SK-N-SH treated with all-trans-retinoic acid at 6 μM for 48 hours (cell line): ENCODE data around the gene UTRN.

ENCODE experiments used
- ATAC-seq: fragments of 200-7000 bp; cut with Tn5 transposase; 3 replicates; pipeline ENCODE4 v1.9.1; 2020; ENCODE audit warnings: mild to moderate bottlenecking, moderate library complexity
- BACH2 ChIP-seq: fragments of 250-450 bp; sonication (Bioruptor Pico); IDR thresholded peaks from 2 replicates; pipeline ENCODE4 v1.9.0; 2021; ENCODE audit warnings: mild to moderate bottlenecking, borderline replicate concordance
- CSDC2 ChIP-seq: fragments of 250-450 bp; sonication (Bioruptor Pico); IDR thresholded peaks from 2 replicates; pipeline ENCODE4 v1.5.0; 2020; ENCODE audit warnings: mild to moderate bottlenecking, moderate library complexity
- ESRRG ChIP-seq: fragments of 250-450 bp; sonication (Bioruptor Pico); IDR thresholded peaks from 2 replicates; pipeline ENCODE4 v1.6.1; 2021; ENCODE audit warnings: mild to moderate bottlenecking
- GLIS3 ChIP-seq: fragments of 250-450 bp; sonication (Bioruptor Pico); IDR thresholded peaks from 2 replicates; pipeline ENCODE4 v1.5.0; 2020; ENCODE audit warnings: mild to moderate bottlenecking, moderate library complexity
- ISL1 ChIP-seq: fragments of 250-450 bp; sonication (Bioruptor Pico); IDR thresholded peaks from 2 replicates; pipeline ENCODE4 v2.1.2; 2022; ENCODE audit warnings: mild to moderate bottlenecking, moderate library complexity
- OSR1 ChIP-seq: fragments of 250-450 bp; sonication (Bioruptor Pico); IDR thresholded peaks from 2 replicates; pipeline ENCODE4 v1.8.0; 2022; ENCODE audit warnings: moderate library complexity, mild to moderate bottlenecking, inconsistent platforms
- PPARA ChIP-seq: fragments of 250-450 bp; sonication (Bioruptor Pico); IDR thresholded peaks from 2 replicates; pipeline ENCODE4 v1.5.0; 2020; ENCODE audit warnings: mild to moderate bottlenecking, borderline replicate concordance
- SNAI2 ChIP-seq: fragments of 250-450 bp; sonication (Bioruptor Pico); IDR thresholded peaks from 2 replicates; pipeline ENCODE4 v1.5.0; 2020; ENCODE audit warnings: mild to moderate bottlenecking, moderate library complexity
- TOX ChIP-seq: fragments of 250-450 bp; sonication (Bioruptor Pico); IDR thresholded peaks from 2 replicates; pipeline ENCODE4 v1.8.0; 2021; ENCODE audit warnings: mild to moderate bottlenecking, moderate library complexity, borderline replicate concordance
- ZC3H10 ChIP-seq: fragments of 250-450 bp; sonication (Bioruptor Pico); IDR thresholded peaks from 2 replicates; pipeline ENCODE4 v1.5.1; 2021; ENCODE audit warnings: mild to moderate bottlenecking, moderate library complexity
- ZFP3 ChIP-seq: fragments of 250-450 bp; sonication (Bioruptor Pico); IDR thresholded peaks from 2 replicates; pipeline ENCODE4 v1.5.0; 2020; ENCODE audit warnings: mild to moderate bottlenecking, moderate library complexity
- ZFP30 ChIP-seq: fragments of 450-650 bp; formaldehyde crosslinking; IDR thresholded peaks from 2 replicates; pipeline ENCODE4 v1.5.0; 2022; ENCODE audit warnings: mild to moderate bottlenecking, moderate library complexity
- TF ChIP-seq, protein P1 (sequence below): fragments of 250-450 bp; sonication (Bioruptor Pico); IDR thresholded peaks from 2 replicates; pipeline ENCODE4 v1.5.1; 2020; ENCODE audit warnings: low read depth, mild to moderate bottlenecking, moderate library complexity
- TF ChIP-seq, protein P2 (sequence below): fragments of 250-450 bp; sonication (Bioruptor Pico); IDR thresholded peaks from 2 replicates; pipeline ENCODE4 v1.8.0; 2021; ENCODE audit warnings: low read depth, mild to moderate bottlenecking, moderate library complexity, borderline replicate concordance
- TF ChIP-seq, protein P3 (sequence below): fragments of 250-450 bp; sonication (Bioruptor Pico); IDR thresholded peaks from 2 replicates; pipeline ENCODE4 v1.5.0; 2020; ENCODE audit warnings: mild to moderate bottlenecking, moderate library complexity
- TF ChIP-seq, protein P4 (sequence below): fragments of 250-450 bp; sonication (Bioruptor Pico); IDR thresholded peaks from 2 replicates; pipeline ENCODE4 v1.5.1; 2021; ENCODE audit warnings: mild to moderate bottlenecking, moderate library complexity
- TF ChIP-seq, protein P5 (sequence below): fragments of 250-450 bp; sonication (Bioruptor Pico); IDR thresholded peaks from 2 replicates; pipeline ENCODE4 v1.8.0; 2020; ENCODE audit warnings: mild to moderate bottlenecking, moderate library complexity, borderline replicate concordance

The UTRN gene

DNA sequence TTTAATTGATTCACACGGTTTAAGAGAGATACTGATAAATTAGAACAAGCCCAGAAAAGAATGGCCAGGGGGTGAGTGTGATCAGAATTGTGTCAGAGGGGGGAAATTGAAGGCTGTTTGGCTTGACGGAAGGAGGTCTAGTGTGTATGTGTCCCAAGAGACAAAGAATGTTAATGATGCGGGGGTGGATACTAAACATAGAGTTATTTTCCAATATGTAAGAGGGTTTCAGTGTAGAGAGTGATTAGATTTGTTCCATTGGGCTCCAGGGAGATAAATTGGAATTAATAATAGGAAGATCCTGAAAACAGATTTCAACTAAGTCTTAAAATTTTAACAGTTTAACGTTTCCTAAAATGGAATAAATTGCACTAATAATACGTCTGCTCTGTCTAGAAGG lies 38.1 kb upstream of the UTRN start (continued):
- TF ChIP-seq, protein P1, sequence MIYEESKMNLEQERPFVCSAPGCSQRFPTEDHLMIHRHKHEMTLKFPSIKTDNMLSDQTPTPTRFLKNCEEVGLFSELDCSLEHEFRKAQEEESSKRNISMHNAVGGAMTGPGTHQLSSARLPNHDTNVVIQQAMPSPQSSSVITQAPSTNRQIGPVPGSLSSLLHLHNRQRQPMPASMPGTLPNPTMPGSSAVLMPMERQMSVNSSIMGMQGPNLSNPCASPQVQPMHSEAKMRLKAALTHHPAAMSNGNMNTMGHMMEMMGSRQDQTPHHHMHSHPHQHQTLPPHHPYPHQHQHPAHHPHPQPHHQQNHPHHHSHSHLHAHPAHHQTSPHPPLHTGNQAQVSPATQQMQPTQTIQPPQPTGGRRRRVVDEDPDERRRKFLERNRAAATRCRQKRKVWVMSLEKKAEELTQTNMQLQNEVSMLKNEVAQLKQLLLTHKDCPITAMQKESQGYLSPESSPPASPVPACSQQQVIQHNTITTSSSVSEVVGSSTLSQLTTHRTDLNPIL: no peak
- no peak for TF ChIP-seq GLIS3 (CRISPR knock-in tag)

DNA sequence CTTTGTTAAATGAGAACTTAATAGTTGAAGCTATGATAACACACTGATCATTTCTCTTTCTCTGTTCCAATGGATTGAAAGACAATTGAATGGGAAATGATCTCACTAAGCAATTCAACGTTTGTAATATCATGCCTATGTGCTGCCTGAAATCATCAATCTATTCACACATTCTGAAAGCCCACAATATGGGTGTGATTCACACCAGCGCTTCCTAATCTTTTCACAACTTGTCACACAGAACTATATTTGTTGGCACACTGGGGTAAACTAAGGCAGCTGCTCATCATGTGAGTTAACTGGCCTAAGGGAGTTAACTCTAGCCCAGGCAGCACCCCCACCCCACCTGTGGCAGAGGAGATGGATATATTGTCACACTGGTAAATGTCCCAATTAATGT lies 37.1 kb upstream of the UTRN start:
- TF ChIP-seq, protein P2, sequence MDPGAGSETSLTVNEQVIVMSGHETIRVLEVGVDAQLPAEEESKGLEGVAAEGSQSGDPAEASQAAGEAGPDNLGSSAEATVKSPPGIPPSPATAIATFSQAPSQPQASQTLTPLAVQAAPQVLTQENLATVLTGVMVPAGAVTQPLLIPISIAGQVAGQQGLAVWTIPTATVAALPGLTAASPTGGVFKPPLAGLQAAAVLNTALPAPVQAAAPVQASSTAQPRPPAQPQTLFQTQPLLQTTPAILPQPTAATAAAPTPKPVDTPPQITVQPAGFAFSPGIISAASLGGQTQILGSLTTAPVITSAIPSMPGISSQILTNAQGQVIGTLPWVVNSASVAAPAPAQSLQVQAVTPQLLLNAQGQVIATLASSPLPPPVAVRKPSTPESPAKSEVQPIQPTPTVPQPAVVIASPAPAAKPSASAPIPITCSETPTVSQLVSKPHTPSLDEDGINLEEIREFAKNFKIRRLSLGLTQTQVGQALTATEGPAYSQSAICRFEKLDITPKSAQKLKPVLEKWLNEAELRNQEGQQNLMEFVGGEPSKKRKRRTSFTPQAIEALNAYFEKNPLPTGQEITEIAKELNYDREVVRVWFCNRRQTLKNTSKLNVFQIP (CRISPR knock-in tag): no peak
- TF ChIP-seq CSDC2 (CRISPR knock-in tag): no peak
- no peak for TF ChIP-seq ZFP30 (CRISPR knock-in tag)
- no peak for TF ChIP-seq ESRRG (CRISPR knock-in tag)
- no peak for TF ChIP-seq TOX (CRISPR knock-in tag)
- ATAC-seq: no peak

DNA sequence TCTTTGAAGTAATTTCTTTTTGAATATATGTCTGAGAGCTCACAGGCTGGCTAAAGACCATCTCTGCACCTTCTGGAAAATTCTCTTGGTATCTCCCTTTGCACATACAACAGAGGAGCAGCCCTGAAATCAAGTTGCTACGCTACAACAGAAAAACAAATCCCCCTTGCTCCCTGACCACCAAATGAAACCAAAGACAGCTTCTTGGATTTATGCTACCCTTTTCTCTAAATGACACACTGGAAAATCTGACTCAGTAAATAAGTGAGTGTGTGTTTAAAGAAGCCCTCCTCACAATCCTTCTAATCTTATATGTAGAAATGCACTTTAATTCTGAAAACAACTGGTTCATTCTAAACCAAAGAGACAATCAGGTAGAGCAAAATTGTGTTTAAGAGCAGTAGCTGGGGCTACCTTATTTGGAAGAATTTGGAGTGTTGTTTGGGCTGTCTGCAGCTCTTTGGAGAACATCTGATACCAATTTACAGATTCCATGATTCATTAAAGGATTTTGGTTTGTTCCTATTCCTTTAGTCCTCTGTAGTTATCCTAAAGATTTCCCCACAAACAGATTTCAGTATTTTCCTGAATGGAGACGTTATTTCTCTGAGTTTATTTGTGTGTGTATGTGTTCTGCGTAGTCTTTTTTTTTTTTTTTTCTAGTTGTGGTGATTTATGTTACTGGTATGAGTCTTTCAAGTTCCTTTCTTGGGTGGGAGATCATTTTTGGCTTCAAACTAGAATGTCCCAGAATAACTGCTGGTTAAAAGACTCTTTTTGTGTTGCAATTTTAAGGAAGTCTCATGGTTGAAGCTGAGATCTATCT lies 36.4 kb upstream of the UTRN start:
- peak; percentile 42 for ATAC-seq
- TF ChIP-seq PPARA: no peak

DNA sequence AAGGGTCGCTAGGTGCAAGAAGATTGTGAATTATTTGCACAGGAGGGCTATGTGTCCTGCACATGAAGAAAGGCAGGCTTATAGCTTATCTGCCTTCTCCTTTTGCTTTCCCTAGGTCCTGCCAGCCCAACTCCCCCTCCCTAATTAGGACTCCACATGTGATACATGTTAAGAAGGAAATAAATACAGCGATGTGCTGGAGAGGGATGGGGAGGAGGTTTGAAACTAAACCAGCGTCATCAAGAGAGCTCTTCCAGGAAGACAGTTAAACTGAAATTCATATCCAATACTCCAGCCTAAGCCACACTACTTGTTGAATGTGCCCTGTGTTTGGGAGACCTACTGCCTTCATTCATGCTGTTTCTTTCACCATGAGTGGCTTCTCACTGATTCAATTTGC lies 34.9 kb upstream of the UTRN start:
- ATAC-seq: no peak
- no peak for TF ChIP-seq ZFP30 (CRISPR knock-in tag)
- TF ChIP-seq ISL1: no peak
- TF ChIP-seq GLIS3 (CRISPR knock-in tag): no peak
- TF ChIP-seq, protein P3, sequence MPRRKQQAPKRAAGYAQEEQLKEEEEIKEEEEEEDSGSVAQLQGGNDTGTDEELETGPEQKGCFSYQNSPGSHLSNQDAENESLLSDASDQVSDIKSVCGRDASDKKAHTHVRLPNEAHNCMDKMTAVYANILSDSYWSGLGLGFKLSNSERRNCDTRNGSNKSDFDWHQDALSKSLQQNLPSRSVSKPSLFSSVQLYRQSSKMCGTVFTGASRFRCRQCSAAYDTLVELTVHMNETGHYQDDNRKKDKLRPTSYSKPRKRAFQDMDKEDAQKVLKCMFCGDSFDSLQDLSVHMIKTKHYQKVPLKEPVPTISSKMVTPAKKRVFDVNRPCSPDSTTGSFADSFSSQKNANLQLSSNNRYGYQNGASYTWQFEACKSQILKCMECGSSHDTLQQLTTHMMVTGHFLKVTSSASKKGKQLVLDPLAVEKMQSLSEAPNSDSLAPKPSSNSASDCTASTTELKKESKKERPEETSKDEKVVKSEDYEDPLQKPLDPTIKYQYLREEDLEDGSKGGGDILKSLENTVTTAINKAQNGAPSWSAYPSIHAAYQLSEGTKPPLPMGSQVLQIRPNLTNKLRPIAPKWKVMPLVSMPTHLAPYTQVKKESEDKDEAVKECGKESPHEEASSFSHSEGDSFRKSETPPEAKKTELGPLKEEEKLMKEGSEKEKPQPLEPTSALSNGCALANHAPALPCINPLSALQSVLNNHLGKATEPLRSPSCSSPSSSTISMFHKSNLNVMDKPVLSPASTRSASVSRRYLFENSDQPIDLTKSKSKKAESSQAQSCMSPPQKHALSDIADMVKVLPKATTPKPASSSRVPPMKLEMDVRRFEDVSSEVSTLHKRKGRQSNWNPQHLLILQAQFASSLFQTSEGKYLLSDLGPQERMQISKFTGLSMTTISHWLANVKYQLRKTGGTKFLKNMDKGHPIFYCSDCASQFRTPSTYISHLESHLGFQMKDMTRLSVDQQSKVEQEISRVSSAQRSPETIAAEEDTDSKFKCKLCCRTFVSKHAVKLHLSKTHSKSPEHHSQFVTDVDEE (CRISPR knock-in tag): no peak
- TF ChIP-seq TOX (CRISPR knock-in tag): no peak
- TF ChIP-seq ZC3H10: no peak
- no peak for TF ChIP-seq ESRRG (CRISPR knock-in tag)
- TF ChIP-seq, protein P4, sequence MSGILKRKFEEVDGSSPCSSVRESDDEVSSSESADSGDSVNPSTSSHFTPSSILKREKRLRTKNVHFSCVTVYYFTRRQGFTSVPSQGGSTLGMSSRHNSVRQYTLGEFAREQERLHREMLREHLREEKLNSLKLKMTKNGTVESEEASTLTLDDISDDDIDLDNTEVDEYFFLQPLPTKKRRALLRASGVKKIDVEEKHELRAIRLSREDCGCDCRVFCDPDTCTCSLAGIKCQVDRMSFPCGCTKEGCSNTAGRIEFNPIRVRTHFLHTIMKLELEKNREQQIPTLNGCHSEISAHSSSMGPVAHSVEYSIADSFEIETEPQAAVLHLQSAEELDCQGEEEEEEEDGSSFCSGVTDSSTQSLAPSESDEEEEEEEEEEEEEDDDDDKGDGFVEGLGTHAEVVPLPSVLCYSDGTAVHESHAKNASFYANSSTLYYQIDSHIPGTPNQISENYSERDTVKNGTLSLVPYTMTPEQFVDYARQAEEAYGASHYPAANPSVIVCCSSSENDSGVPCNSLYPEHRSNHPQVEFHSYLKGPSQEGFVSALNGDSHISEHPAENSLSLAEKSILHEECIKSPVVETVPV: no peak

DNA sequence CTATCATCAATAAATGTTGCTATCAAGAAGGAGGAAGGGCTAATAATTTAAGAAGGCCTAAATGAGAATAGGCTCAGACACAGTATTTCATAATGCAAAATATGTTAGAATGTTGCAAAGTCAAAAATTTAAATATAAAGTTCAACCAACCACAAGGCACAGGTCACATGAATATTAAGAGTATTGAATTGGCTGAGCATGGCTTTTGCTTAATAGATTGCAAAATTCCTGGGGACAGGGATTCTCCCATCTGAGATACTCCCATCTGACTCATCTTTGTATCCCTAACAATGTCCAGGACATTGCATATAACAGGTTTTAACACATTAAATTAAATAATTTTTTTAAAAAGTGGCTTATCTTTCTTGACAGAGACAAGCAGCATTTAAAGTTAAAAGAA lies 32.9 kb upstream of the UTRN start:
- no peak for ATAC-seq
- no peak for TF ChIP-seq CSDC2 (CRISPR knock-in tag)
- TF ChIP-seq OSR1 (CRISPR knock-in tag): no peak
- TF ChIP-seq, protein P5, sequence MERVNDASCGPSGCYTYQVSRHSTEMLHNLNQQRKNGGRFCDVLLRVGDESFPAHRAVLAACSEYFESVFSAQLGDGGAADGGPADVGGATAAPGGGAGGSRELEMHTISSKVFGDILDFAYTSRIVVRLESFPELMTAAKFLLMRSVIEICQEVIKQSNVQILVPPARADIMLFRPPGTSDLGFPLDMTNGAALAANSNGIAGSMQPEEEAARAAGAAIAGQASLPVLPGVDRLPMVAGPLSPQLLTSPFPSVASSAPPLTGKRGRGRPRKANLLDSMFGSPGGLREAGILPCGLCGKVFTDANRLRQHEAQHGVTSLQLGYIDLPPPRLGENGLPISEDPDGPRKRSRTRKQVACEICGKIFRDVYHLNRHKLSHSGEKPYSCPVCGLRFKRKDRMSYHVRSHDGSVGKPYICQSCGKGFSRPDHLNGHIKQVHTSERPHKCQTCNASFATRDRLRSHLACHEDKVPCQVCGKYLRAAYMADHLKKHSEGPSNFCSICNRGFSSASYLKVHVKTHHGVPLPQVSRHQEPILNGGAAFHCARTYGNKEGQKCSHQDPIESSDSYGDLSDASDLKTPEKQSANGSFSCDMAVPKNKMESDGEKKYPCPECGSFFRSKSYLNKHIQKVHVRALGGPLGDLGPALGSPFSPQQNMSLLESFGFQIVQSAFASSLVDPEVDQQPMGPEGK (CRISPR knock-in tag): no peak
- TF ChIP-seq, protein P2 (CRISPR knock-in tag): no peak
- TF ChIP-seq, protein P1: no peak
- TF ChIP-seq TOX (CRISPR knock-in tag): no peak
- no peak for TF ChIP-seq SNAI2 (CRISPR knock-in tag)
- TF ChIP-seq, protein P3 (CRISPR knock-in tag): no peak
- no peak for TF ChIP-seq BACH2 (CRISPR knock-in tag)
- no peak for TF ChIP-seq ISL1
- no peak for TF ChIP-seq ZFP3
- no peak for TF ChIP-seq ESRRG (CRISPR knock-in tag)
- no peak for TF ChIP-seq ZFP30 (CRISPR knock-in tag)
